GM21526 (cell line): ENCODE data around the gene DCUN1D2.

ENCODE experiments used
- ATAC-seq: cut with Tn5 transposase; IDR thresholded peaks from one replicate; pipeline ENCODE4 v1.9.1; 2021; ENCODE audit warnings: moderate library complexity; ENCODE audit not compliant: unreplicated experiment, low FRiP score

The DCUN1D2 gene

DNA sequence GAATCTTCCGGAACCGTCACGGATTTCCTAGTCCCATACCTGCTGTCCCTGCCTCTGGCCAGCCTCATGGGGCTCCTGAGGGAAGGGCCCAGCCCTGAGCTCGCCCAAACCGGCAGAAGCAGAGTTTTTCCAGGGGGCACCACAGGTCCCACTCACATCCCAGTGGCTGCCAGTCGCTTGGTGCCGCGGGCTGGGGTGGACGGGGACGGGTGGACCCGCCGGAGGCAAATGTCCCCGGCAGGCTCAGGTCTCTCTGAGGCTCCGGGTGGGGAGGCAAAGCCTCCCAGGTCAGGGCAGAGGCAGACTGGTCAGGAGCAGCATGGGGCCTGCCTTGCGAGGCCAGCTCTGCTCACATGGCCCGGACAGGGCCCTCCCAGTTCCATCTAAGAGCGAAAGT lies 62.0 kb downstream of the DCUN1D2 start:
- ATAC-seq: no peak

DNA sequence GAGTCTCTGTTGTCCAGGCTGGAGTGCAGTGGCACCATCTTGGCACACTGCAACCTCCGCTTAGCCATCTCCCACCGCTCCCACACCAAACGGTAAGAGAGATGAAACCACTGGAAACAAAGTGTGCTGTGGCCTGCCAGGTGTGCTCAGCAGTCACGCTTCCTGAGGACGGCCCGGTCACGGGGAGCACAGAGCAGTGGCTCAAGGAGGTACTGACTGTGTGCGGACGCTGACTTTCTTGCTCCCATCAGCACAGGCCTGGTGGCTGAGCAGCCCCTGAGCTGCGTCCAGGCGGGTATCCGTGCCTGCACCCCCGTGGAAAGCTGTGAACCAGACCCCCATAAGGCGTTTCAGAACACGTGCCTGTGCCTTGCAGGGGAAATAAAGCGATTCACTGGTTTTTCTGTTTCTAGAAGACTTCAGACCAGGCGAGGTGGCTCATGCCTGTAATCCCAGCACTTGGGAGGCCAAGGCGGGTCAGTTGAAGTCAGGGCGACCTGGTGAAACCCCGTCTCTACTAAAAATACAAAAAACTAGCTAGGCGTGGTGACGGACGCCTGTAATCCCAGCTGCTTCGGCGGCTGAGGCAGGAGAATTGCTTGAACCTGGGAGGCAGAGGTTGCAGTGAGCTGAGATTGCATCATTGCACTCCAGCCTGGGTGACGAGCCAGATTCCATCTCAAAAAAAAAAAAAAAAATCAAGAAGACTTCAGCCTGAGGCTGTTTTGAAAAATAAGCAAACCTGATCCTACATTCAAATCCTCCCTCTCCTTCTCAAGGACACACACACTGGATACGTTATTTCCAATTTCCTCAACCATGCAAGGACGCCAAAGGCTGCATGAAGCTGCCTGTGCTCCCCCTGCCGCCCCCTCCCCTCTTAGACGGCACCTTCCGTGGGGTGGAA lies 62.7 kb downstream of the DCUN1D2 start:
- ATAC-seq: no peak

- no peak for ATAC-seq
These were observed 63.9 kb downstream of the DCUN1D2 start for GRCh38 chr13:113426591-113426986.

DNA sequence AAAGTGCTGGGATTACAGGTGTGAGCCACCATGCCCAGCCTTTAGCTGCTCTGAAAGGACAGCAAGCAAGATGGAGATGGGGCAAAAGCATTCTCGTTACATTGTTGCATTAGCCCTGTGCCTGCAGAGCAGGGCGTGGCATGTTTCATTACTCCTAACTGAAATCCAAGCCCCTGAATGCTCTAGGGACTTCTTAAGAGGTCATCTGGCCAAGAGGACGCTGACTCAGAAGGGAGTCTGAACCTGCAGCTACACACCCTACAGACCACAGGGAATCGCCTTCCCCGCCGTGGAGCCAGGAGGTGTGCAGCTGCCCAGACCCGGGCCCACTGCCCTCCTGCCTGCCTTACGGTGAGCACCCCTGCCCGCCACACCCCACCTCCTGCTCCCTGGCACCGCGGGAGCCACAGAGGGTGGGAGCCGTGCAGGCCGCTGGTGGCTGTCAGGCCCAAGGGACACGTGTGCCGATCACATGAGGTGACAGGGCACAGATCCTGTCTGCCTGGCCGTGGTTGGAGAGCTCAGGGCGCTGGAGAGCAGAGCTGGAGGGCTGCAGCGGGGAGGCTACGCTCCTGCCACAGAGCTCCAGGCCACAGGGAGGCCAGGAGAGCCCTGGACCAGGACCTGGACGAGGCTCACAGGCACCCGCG lies 64.4 kb downstream of the DCUN1D2 start:
- ATAC-seq: no peak

DNA sequence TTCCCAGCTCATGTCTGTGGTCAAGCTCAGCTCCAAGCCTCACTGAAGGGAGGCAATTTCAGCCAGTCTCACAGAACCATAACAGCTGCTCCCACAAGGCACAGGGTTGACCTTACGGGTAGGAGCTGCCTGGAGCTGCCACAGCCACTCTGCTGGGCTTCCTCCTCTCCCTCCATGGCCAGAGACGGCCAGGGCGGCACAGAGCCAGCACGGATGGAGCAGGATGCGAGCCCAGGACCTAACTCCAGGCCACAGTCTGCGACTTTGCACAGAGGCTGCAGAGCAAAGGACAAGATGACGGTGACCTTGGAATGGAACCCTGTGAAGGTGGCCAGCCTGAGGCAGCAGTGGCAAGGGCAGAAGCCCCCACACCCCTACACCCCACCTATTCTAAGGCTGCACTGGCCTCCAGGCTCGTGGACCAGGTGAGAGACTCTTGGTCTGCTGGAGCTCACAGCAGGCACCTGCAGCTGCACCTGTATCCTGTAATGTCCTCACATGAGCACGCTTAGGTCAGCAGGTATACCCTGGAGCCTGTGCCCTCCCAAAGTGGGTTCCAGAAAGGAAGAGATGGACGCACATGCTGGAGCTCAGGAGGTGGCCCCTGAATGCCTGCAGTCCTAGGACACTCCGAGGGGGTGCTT lies 66.9 kb downstream of the DCUN1D2 start:
- ATAC-seq: no peak

DNA sequence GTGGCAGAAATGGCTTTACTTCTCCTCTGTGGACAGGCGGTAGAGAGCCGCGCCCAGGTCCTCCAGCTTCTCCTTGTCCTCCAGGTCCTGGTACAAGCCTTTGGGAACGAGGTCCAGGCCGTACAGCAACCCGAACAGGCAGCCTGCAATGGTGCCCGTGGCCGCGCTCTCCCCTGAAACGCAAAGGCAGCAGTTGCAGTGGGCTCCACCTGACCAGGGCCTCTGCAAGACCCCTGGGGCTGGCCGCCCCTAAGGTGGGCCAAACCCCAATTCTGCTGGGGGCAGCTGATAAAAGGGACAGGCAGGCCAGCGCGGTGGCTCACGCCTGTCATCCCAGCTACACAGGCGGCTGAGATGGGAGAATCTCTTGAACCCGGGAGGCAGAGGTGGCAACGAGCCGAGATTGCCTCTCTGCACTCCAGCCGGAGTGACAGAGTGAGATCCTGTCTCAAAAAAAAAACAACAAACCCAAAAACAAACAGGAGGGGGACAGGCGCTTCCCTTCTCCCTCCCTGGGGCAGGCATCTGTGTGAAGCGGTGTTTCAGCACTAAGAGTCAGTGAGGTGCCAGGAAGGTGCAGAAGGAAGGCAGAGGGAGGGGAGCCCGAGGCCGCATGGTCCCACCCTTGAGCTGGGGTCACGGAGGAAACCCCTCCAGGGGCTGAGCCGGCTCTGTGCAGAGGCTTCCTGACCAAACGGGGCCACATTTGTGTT lies 67.5 kb downstream of the DCUN1D2 start:
- ATAC-seq: no peak

- ATAC-seq: no peak
These were observed 68.7 kb downstream of the DCUN1D2 start for GRCh38 chr13:113421673-113422270.

- no peak for ATAC-seq
These were observed 69.5 kb downstream of the DCUN1D2 start for GRCh38 chr13:113420833-113421600.

DNA sequence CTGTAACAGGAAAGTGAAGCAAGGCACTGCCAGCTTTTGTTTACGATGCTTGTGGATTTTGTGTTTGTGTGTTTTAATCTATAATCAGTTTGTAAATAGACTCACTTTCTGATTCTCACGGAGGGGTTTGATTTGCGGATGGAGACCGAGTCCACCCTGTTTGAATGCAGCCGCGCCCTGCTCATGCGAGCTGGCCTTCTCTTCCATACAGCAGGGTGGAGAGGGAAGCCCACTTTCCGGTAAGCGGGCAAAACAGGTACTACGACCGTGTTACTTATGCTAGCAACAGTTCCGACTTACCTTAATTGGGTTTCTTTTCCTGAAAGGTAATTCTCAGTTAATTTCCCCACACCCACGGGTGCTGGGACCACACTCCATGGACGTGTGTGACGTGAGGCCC lies 70.3 kb downstream of the DCUN1D2 start:
- ATAC-seq: no peak

DNA sequence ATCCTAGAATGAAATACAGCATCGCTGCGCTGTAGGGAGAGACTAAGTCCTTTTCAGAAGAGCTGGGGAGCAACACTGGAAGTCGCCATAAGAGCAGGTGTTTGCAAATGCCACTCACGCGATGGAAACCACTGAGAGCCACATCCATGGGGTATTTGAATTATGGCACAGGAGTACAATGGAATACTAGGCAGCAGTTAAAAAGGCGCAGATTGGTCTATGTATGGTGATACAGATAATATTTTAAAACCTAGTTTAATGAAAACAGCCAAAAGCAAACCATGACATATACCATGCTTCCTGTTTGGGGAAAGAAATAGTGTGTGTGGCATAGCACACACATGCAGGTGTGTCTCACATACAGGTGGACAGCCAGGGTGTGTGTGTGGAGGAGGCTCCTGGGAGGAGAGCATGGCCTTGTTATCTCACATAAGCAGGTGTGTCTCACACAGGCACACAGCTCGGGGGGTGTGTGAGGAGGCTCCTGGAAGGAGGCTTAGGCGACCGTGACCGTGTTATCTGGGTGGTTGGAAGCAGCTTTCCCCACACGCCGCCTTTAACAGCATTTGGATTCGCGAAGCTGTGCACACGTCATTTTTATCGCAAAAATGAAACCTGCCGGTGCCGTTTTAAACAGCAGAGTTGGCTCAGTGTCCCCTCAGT lies 70.8 kb downstream of the DCUN1D2 start:
- ATAC-seq: no peak

- ATAC-seq: no peak
These were observed 71.8 kb downstream of the DCUN1D2 start for GRCh38 chr13:113418722-113419049.

DNA sequence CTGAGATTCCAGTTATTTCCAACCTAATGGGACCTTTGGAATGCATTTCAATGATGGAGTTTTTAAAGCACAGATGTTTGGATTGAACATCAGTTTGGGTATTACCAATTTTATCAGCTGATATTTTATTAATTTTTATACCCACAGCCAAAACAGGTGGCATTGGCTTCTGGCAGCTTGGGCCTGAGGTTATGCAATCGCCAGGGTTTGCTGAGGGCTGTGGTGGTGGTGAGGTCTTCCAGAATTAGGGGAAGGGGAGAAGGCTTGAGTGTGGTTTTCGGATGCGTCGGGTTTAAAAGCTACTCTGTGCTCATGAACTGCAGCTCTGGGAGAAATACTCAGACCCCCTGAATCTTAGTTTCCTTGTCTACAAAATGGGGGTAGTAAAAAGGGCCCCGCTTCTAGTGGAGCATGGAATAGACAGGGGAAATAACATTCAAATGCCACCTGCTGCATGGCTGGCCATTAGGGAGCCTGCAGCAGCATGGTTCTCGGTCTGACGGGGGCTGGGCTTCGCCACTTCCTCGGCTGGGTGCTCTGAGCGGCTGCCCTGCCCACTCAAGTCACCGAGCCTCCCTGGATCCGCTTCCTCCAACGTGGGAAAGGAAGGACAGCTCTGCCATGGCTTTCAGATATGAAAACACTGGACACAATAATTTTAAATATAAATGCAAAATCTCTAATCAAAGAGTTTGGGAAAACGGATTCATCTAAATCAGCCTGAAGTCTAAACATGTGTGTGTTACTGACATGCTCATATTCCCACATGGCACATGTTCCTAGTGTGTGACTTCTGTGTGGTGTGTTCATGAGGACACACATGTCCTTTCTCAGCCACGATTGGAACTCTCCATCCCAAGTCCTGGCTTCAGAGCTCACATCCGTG lies 72.4 kb downstream of the DCUN1D2 start:
- ATAC-seq: no peak

DNA sequence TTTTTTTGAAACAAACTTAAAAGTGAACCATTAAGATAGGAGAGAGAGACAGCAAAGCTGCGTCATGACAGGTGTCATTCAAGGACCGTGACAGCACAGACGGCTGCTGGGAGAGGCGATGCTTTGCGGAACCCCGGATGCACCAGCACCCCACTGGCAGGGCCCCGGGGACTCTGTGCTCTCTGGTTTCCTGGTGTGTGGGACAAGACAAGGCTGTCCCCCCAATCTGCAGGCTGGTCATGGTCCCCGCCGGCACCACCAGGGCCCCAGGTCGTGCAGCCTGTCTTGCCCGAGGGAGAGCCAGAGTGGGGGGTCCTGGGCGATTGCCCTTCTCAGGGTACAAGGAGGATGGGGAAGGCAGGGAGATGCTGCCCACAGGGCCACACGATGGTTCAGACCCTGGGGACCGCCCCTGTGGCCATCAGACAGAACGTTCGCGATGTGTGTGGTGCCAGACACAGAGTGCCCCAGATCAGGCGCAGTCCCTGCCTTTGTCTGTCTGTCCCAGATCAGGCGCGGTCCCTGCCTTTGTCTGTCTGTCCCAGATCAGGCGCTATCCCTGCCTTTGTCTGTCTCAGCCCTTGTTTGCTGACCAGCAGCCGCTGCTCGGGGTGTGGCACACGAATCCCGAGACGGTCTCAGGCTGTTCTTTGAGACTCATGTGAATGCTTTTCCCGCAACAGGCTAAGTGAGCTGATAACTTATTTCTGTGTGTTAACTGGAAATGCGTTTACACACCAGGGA lies 73.3 kb downstream of the DCUN1D2 start:
- ATAC-seq: no peak

- ATAC-seq: no peak
These were observed 74.7 kb downstream of the DCUN1D2 start for GRCh38 chr13:113415825-113416224.

GRCh38 chr13:113415032-113415431 lies 75.5 kb downstream of the DCUN1D2 start:
- no peak for ATAC-seq

DNA sequence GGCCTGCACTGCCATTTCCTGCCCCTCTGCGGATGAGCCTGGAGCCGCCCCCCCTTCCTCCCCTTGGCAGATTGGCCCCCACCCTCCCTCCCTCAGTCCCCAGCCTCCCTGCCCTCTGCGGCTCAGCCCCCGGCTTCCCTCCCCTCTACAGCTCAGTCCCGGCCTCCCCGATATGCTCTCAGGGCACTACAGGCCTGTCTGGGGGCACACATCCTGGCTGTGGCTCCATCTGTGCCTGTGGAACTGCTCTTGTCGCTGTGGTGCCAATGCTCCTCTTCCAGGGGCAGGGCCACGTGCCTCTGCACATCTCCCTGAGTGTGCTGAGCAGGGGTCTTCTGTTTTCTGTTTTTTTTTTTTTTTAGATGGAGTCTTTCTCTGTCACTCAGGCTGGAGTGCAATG lies 76.2 kb downstream of the DCUN1D2 start:
- no peak for ATAC-seq

DNA sequence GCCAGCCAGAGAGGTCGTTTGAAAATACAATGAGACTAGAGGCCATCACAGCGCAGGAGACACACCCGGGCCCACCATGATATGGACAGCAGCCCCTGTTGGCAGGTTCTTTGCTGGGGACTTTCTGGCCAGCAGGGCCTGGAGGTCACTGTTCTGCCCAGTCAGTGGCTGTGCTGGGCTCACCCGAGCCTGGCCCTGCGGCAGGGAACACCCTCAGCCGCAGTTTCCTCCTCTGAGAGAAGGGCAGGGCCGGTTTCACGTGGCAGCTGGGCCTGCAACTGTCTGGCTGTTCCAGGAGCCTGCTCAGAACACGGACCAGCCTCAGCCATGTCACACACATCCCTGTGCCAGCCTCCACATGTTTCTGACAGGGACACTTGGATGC lies 76.6 kb downstream of the DCUN1D2 start:
- no peak for ATAC-seq
